ENCODE results near the gene RHCE.
"Not testable (repeated sequence)": the region's sequence is repeated elsewhere in the genome, so short reads cannot be mapped to it uniquely, and the experiment has no call there.

DNA sequence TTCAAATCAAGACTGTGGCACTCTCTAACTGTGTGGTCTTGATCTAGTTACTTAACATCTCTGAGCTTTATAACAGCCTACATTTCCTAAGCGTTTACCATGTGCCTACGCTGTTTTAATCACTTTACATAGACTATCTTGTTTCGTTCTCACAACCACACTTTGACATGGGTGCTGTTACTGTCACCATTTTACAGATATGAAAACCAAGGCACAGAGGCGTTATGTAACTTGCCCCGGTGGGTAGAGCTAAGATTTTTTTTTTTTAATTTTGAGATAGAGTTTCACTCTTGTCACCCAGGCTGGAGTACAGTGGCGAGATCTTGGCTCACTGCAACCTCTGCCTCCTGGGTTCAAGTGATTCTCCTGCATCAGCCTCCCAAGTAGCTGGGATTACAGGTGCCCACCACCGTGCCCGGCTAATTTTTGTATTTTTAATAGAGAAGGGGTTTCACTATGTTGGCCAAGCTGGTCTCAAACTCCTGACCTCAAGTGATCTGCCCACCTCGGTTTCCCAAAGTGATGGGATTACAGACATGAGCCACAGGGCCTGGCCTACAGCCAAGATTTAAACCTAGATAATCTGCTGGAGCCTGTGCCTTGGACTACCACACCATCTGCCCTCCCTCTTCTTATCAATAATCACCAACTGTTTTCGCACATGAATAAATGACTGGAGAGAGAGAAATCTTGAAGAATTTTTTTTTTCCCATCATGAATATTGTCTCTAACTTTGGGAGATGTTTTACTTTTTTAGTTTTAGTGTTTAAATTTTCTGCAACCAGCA, 10.8 kb downstream of the RHCE start:
- TF ChIP-seq, protein P1, sequence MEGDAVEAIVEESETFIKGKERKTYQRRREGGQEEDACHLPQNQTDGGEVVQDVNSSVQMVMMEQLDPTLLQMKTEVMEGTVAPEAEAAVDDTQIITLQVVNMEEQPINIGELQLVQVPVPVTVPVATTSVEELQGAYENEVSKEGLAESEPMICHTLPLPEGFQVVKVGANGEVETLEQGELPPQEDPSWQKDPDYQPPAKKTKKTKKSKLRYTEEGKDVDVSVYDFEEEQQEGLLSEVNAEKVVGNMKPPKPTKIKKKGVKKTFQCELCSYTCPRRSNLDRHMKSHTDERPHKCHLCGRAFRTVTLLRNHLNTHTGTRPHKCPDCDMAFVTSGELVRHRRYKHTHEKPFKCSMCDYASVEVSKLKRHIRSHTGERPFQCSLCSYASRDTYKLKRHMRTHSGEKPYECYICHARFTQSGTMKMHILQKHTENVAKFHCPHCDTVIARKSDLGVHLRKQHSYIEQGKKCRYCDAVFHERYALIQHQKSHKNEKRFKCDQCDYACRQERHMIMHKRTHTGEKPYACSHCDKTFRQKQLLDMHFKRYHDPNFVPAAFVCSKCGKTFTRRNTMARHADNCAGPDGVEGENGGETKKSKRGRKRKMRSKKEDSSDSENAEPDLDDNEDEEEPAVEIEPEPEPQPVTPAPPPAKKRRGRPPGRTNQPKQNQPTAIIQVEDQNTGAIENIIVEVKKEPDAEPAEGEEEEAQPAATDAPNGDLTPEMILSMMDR (conservative IDR thresholded peaks at IDR 0.05; ENCODE audit: low read length): not testable (repeated sequence)
- TF ChIP-seq EZH2phosphoT487 (IDR thresholded peaks at IDR 0.05; ENCODE audit: borderline replicate concordance, low read depth, low read length): not testable (repeated sequence)
